ENCODE results near the gene FGF5.
"Not testable (repeated sequence)": the region's sequence is repeated elsewhere in the genome, so short reads cannot be mapped to it uniquely, and the experiment has no call there.

The FGF5 gene

GRCh38 chr4:80253510-80253909 lies 13.0 kb upstream of the FGF5 start:
- DNase-seq: no peak

- no peak for DNase-seq
Measured at GRCh38 chr4:80254114-80254513, 12.3 kb upstream of the FGF5 start.

GRCh38 chr4:80255329-80256095 lies 11.0 kb upstream of the FGF5 start:
- DNase-seq: no peak

GRCh38 chr4:80257851-80258250 lies 8.6 kb upstream of the FGF5 start:
- DNase-seq: no peak

GRCh38 chr4:80259012-80259411 lies 7.5 kb upstream of the FGF5 start:
- DNase-seq: no peak

- DNase-seq: no peak
Measured at GRCh38 chr4:80259817-80260216, 6.6 kb upstream of the FGF5 start.

- no peak for DNase-seq
Measured at GRCh38 chr4:80261989-80262600, 4.4 kb upstream of the FGF5 start.

GRCh38 chr4:80263541-80264351 lies 2.7 kb upstream of the FGF5 start:
- no peak for DNase-seq

- no peak for DNase-seq
Measured at GRCh38 chr4:80264352-80264647, 2.2 kb upstream of the FGF5 start.

GRCh38 chr4:80264825-80265224 lies 1.6 kb upstream of the FGF5 start:
- no peak for DNase-seq

GRCh38 chr4:80265571-80266252 lies 752 bp upstream of the FGF5 start:
- no peak for DNase-seq

- no peak for DNase-seq
Measured at GRCh38 chr4:80266902-80267380, 477 bp downstream of the FGF5 start.

- DNase-seq: no peak
Measured at GRCh38 chr4:80268081-80268823, 1.8 kb downstream of the FGF5 start.

GRCh38 chr4:80268936-80269335 lies 2.5 kb downstream of the FGF5 start:
- no peak for DNase-seq

- DNase-seq: no peak
Measured at GRCh38 chr4:80270321-80270720, 3.9 kb downstream of the FGF5 start.

GRCh38 chr4:80270868-80271267 lies 4.4 kb downstream of the FGF5 start:
- no peak for DNase-seq

GRCh38 chr4:80271801-80272200 lies 5.3 kb downstream of the FGF5 start:
- no peak for DNase-seq

GRCh38 chr4:80276931-80277330 lies 10.5 kb downstream of the FGF5 start:
- no peak for DNase-seq

- DNase-seq: no peak
Measured at GRCh38 chr4:80279751-80280150, 13.3 kb downstream of the FGF5 start.

- no peak for DNase-seq
Measured at GRCh38 chr4:80286451-80286850, 20.0 kb downstream of the FGF5 start.

GRCh38 chr4:80290665-80291064 lies 24.2 kb downstream of the FGF5 start:
- not testable (repeated sequence) for DNase-seq

Measured in hypothalamus (tissue), 51 donors.